ENCODE results near the gene ARAP2. TPM values are rescaled to one million over a fixed set of nuclear protein-coding genes. Genes with fewer than 3 reads are reported as not detected.

The ARAP2 gene
- total and polyA plus RNA-seq, 9 of the 15 experiments (the other 6 are each of a cell fraction or from before 2014, with no cell fraction given): 0.03 to 0.35 (median 0.11) TPM; not detected in 4

DNA sequence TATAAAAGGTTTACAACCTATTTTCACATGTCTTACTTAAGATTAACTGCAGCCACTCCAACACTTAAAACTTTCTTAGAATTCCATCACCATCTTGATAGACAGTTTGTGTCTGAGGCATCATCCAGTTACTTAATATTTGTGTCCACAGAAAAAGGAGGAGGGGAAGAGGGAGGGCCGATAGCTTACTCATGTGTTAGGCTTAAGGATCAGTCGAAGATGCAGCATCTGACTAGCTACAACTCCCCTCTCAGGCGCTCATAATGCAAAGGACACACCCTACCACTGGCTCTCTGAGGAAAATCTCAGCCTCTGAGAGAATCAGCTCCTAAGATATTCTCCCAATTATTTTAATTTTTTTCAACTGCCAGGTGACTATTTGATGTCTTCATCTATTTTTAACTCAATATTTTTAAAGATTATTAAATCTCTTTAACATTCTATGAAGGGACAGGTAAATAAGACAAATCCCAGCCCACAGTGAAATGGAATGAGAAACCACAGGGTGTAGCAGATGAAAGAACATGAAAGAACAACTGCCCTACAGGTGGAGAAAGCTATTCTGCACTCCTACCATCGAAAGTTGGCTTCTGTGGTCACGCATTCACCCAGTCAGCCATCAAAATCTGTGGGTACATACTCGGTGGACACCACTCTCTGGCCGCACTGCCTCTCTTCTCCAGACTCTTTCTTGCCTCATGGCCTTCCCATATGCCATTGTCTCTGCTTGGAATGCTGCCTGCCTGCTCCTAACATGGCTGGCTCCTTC, 48.0 kb downstream of the ARAP2 start:
- POLR2A ChIA-PET: no interaction called here
- TF ChIP-seq POLR2B (IDR thresholded peaks at IDR 0.05; ENCODE audit: low read depth, partially characterized antibody): no peak
- no peak overlapping the region for H3K4me2 ChIP-seq (ENCODE audit: insufficient read depth, low read length)
- no TSS peak for BruUV-seq (replicated peaks)
- H4K20me1 ChIP-seq (replicated peaks; ENCODE audit: control insufficient read depth, insufficient read depth, low read length): no peaks in the 10 kb centered on the region
- H3K9ac ChIP-seq (ENCODE audit: insufficient read depth in 1 of 2, low read depth in 2 of 2, low read length in 2 of 2): no peak overlapping the region
- H3K27ac ChIP-seq (ENCODE audit: extremely low read depth, low read depth, low read length): no peak overlapping the region
- in situ Hi-C loops (cut with MboI): no loop called here
- intact Hi-C loops (cut with micrococcal nuclease): no loop called here
- 1% methylated on average over 6 of the region's 7 CpGs for WGBS (ENCODE audit: insufficient coverage, low coverage, missing lambda C conversion rate)
- H3K9me1 ChIP-seq (ENCODE audit: control insufficient read depth, insufficient read depth, low read length): no peaks in the 10 kb centered on the region
- no peaks in the 10 kb centered on the region for H3K4me1 ChIP-seq (replicated peaks in 1 of 2; ENCODE audit: control insufficient read depth in 2 of 2, insufficient read depth in 2 of 2, low read length in 2 of 2)
- CTCF ChIA-PET (ENCODE audit: low intra/inter-chr PET ratio): no interaction called here
- H3K79me2 ChIP-seq (ENCODE audit: control insufficient read depth, insufficient read depth, low read length): no peaks in the 10 kb centered on the region
- H3K27me3 ChIP-seq (ENCODE audit: control insufficient read depth in 2 of 2, insufficient read depth in 2 of 2, low read length in 2 of 2): no peaks in the 10 kb centered on the region
- FAIRE-seq (no peak), ATAC-seq (no peak), DNase-seq (ENCODE audit: extremely low read depth in 1 of 4, low spot score in 3 of 4) (no peak)
- no peaks in the 10 kb centered on the region for H3K36me3 ChIP-seq (ENCODE audit: control insufficient read depth, insufficient read depth, low read length)
- no peaks in the 10 kb centered on the region for H3K9me3 ChIP-seq (replicated peaks; ENCODE audit: control insufficient read depth, insufficient read depth, low read depth, low read length)
- H3K4me3 ChIP-seq: no peak overlapping the region
- H2AFZ ChIP-seq (ENCODE audit: low read depth, low read length): no peak overlapping the region

DNA sequence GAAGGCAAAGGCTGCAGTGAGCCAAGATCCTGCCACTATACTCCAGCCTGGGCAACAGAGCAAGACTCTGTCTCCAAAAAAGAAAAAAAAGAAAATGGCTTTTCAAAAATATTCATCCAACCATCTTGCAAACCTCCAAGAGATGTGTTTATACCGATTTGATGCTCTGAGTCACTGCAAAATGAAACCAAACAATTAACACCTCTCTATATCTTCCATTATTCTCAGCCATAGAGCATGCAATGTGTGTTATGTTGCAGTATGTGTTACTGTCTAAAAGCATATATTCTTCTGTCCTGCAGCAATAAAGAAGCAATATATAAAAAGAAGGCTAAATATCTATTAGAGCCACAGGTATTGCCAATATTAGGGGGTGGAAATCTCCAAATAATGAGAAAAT, 51.4 kb downstream of the ARAP2 start:
- Histone ChIP-seq H3K27me3 (ENCODE audit: control insufficient read depth in 2 of 2, insufficient read depth in 2 of 2, low read length in 2 of 2) (no peaks in the 10 kb centered on the region), H3K4me2 (ENCODE audit: insufficient read depth, low read length) (no peak overlapping the region), H2AFZ (ENCODE audit: low read depth, low read length) (no peak overlapping the region), H3K9me3 (replicated peaks; ENCODE audit: control insufficient read depth, insufficient read depth, low read depth, low read length) (no peaks in the 10 kb centered on the region), H3K9ac (ENCODE audit: insufficient read depth in 1 of 2, low read depth in 2 of 2, low read length in 2 of 2) (no peak overlapping the region), H3K36me3 (ENCODE audit: control insufficient read depth, insufficient read depth, low read length) (no peaks in the 10 kb centered on the region), H3K79me2 (ENCODE audit: control insufficient read depth, insufficient read depth, low read length) (no peaks in the 10 kb centered on the region), H3K27ac (ENCODE audit: extremely low read depth, low read depth, low read length) (no peak overlapping the region), H3K4me1 (replicated peaks in 1 of 2; ENCODE audit: control insufficient read depth in 2 of 2, insufficient read depth in 2 of 2, low read length in 2 of 2) (no peaks in the 10 kb centered on the region), H4K20me1 (replicated peaks; ENCODE audit: control insufficient read depth, insufficient read depth, low read length) (no peaks in the 10 kb centered on the region), H3K9me1 (ENCODE audit: control insufficient read depth, insufficient read depth, low read length) (no peaks in the 10 kb centered on the region), H3K4me3 (no peak overlapping the region)
- in situ Hi-C loops (cut with MboI): no loop called here
- BruUV-seq (replicated peaks): no TSS peak
- no peak for DNase-seq (ENCODE audit: extremely low read depth in 1 of 4, low spot score in 3 of 4)
- 0% methylated on average over 1 of the region's 1 CpG for WGBS (ENCODE audit: insufficient coverage, low coverage, missing lambda C conversion rate)
- CTCF ChIA-PET (ENCODE audit: low intra/inter-chr PET ratio): no interaction called here
- FAIRE-seq: no peak
- no peak for ATAC-seq
- intact Hi-C loops (cut with micrococcal nuclease): no loop called here
- POLR2A ChIA-PET: no interaction called here
- TF ChIP-seq, protein P1, sequence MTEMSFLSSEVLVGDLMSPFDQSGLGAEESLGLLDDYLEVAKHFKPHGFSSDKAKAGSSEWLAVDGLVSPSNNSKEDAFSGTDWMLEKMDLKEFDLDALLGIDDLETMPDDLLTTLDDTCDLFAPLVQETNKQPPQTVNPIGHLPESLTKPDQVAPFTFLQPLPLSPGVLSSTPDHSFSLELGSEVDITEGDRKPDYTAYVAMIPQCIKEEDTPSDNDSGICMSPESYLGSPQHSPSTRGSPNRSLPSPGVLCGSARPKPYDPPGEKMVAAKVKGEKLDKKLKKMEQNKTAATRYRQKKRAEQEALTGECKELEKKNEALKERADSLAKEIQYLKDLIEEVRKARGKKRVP (CRISPR knock-in tag; IDR thresholded peaks at IDR 0.05): no peak
- TF ChIP-seq BACH1 (tag; IDR thresholded peaks at IDR 0.05): no peak
- TF ChIP-seq ERF (CRISPR knock-in tag; IDR thresholded peaks at IDR 0.05): no peak
- TF ChIP-seq HNRNPLL (IDR thresholded peaks at IDR 0.05; ENCODE audit: low read depth, low read length, poor library complexity, severe bottlenecking): no peak
- no peak for TF ChIP-seq ZNF644 (tag; IDR thresholded peaks at IDR 0.05; ENCODE audit: low read depth)
- TF ChIP-seq, protein P2, sequence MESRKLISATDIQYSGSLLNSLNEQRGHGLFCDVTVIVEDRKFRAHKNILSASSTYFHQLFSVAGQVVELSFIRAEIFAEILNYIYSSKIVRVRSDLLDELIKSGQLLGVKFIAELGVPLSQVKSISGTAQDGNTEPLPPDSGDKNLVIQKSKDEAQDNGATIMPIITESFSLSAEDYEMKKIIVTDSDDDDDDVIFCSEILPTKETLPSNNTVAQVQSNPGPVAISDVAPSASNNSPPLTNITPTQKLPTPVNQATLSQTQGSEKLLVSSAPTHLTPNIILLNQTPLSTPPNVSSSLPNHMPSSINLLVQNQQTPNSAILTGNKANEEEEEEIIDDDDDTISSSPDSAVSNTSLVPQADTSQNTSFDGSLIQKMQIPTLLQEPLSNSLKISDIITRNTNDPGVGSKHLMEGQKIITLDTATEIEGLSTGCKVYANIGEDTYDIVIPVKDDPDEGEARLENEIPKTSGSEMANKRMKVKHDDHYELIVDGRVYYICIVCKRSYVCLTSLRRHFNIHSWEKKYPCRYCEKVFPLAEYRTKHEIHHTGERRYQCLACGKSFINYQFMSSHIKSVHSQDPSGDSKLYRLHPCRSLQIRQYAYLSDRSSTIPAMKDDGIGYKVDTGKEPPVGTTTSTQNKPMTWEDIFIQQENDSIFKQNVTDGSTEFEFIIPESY (CRISPR knock-in tag; IDR thresholded peaks at IDR 0.05): no peak
- no peak for TF ChIP-seq GATAD2A (IDR thresholded peaks at IDR 0.05)
- TF ChIP-seq ZNF143 (CRISPR knock-in tag; IDR thresholded peaks at IDR 0.05): no peak
- TF ChIP-seq ASH1L (IDR thresholded peaks at IDR 0.05; ENCODE audit: borderline replicate concordance, low read depth, partially characterized antibody): no peak
- TF ChIP-seq RB1 (IDR thresholded peaks at IDR 0.05; ENCODE audit: low read depth): no peak
- TF ChIP-seq, protein P3, sequence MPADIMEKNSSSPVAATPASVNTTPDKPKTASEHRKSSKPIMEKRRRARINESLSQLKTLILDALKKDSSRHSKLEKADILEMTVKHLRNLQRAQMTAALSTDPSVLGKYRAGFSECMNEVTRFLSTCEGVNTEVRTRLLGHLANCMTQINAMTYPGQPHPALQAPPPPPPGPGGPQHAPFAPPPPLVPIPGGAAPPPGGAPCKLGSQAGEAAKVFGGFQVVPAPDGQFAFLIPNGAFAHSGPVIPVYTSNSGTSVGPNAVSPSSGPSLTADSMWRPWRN (IDR thresholded peaks at IDR 0.05; ENCODE audit: low read depth): no peak
- no peak for TF ChIP-seq KAT2B (IDR thresholded peaks at IDR 0.05; ENCODE audit: low read depth, low read length)
